ENCODE data around the gene HSP90AB1.

The HSP90AB1 gene

DNA sequence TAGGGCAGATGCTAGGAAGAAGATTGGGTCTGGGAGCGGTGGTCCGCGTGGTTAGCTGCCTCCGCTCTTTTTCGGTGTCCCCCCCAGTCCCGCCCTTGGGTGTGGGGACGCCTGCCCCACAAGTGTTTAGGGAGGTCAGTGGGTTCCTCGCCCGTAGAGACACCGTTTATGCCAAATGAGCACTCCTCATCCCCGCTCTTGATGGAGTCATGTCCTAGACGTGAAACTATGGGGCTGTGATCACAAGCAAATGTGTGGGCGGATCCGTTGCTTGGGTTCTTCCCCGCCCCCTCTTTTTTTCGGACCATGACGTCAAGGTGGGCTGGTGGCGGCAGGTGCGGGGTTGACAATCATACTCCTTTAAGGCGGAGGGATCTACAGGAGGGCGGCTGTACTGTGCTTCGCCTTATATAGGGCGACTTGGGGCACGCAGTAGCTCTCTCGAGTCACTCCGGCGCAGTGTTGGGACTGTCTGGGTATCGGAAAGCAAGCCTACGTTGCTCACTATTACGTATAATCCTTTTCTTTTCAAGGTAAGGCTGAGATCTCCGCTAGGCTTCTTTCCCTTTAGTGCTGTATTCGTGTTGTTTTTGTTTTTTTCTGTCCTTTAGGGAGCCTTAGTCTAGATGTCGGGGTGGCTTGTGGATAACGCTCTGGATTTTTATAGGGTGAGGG, at the start of gene HSP90AB1:
Gene HSP90AB1 (plus strand): TSS at position 439 of the 675 bp plus-strand sequence. CDS start 1,529 bp downstream, outside the sequence.
- peak; percentile 96 for DNase-seq (ENCODE audit: low spot score)

DNA sequence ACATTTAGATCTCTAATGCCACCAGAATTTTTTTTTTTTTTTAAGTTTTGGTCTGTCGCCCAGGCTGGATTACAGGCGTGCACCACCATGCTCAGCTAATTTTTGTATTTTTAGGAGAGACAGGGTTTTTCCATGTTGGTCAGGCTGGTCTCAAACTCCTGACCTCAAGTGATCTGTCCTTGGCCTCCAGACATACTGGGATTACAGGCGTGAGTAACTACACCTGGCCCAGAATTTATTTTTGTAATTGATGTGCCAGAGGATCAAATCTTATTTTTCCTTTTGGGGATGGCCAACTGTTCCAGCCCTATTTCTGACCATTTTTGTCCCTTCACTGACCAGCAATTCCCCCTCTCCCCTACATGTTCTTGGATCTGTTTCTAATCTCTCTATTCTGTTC, 48.2 kb upstream of the HSP90AB1 start:
- no peak for DNase-seq (ENCODE audit: low spot score)

DNA sequence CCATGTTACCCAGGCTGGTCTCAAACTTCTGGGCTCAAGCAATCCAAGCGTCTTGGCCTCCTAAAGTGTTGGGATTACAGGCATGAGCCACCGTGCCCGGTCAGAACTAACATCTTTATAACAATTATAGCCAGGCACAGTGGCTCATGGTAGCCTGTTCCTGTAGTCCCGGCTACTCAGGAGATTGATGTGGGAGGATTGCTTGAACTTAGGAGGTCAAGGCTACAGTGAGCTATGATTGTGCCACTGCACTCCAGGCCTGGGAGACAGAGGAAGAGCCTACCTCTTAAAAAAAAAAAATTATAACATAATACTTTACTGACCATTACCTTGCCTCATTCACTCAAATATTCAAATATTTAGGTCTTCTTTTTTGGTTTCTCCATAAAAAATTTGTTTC, 47.0 kb upstream of the HSP90AB1 start:
- no peak for DNase-seq (ENCODE audit: low spot score)

DNA sequence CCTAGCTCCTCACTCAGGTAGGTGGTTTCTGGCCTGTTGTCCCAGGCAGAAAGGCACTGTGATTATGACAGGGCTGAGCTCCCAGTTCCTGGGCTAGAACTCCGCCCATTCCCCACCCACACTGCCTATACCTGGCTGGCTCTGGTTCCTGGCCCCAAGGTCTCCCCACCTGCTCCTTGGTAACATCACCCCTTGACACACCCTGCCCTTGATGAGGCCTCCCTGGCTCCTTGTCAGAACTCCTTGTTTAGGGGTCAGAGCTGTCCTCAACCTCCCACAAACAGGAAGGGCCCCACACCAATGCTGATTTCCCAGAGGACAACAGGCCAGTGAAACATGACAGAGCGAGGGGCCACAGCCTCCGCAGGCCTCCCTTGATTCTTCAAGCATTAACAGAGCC, 45.7 kb upstream of the HSP90AB1 start:
- DNase-seq (ENCODE audit: low spot score): no peak

DNA sequence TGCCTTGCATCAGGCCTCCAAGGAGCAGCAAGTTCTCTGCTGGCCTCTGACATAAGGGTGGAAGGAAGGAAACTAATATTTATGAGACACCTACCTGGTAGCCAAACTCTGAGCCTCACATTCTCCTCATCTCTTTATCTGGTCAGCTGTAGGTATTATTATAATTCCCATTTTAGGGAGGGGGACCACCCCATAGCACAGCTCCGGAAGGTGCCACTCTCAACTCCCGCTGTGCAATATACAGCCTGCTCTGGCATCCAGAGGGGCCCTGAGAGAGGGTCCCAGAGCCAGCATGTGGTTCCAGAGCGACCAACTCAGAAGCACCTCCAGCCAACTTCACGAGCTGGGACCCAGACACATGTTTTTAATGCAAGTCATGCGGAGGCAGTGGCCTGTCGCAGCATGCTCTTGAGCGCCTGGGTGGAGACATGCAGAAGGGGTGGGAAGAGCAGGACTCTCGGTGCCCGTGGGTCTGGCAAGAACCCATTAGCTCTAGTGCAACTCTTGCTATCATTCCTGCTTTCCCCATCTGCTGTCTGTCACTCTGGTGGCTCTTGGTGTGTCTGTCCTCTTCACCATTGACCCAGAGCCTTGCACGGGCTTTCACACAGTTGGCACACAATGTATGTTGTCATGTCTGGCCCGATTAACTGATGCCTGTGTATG, 45.1 kb upstream of the HSP90AB1 start:
- DNase-seq (ENCODE audit: low spot score): no peak

DNA sequence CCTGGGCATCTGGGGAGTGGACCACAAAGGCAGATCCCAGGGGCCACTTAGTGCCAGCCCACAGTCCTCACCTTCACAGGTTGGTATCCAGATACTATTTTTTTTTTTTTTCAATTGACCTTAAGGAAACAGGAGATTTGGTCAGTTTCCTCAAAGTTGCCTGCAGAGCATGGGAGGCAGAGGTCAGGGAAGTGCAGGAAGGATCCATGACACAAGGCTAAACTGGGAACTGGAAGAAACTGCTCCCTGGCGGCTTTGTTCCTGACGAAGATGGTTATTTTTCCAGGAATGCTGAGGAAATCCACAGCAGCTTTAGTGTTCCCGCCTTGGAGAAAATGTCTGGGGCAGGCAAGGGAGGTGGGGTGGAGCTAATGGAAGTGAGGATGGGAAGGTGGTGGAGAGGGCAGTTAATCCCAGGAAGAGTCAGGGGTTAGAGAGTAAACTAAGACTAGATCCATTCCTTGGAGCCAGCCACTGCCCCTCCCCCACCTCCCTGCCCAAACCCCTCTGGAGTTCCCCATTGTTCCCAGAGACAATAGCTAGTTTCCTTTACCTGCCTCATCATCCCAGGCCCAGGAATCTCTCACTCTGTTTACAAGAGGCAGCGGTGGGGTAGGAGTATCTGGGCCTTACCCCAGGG, 44.4 kb upstream of the HSP90AB1 start:
- peak; percentile 63 for DNase-seq (ENCODE audit: low spot score)

DNA sequence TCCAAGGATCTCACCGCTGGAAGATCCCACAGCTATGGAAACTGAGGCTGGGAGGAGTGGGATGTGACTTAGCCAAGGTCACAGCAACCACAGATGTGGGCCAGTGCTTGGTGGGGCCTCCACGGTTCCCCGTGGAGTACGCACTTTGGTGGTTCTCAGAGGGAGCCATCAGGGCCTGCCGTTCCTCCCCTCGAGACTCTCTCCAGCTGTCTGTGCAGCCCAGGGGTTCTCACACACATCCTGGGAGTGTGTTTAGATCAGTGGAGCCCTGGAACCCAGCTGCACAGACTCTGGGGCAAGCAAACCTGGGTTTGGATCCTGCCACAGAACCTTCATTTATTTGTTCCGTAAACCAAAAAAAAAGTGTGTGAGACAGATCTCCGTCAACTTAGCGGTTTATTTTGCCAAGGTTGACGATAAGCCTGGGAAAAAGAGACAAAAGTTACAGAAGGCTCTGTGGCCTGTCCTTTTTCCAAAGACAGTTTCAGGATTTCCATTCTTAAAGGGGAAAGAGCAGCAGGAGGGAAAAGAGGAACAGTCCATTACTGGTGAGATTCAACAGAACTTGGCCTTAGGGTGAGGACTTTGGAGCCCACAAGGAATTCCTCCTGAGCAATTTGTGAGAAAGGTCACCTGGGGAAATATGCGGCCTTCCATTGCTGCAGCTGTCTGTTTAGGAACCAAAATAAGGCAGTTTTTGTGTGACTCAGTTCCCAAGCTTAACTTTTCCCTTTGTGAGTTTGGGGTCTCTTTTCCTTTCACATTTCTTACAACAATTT, 43.7 kb upstream of the HSP90AB1 start:
- DNase-seq (ENCODE audit: low spot score): no peak

DNA sequence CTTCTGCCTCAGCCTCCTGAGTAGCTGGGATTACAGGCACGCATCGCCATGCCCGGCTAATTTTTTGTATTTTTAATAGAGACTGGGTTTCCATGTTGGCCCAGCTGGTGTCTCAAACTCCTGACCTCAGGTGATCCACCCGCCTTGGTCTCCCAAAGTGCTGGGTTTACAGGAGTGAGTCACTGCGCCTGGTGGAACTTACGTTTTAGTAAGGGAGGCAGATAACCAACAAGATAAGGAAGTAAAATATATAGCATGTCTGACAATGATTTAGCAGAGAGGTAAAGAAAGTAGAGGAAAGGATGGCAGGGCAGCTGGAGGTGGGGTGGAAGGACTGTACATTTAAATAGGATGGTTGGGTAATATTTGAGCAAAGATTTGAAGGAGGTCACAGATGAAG, 42.9 kb upstream of the HSP90AB1 start:
- DNase-seq (ENCODE audit: low spot score): no peak

DNA sequence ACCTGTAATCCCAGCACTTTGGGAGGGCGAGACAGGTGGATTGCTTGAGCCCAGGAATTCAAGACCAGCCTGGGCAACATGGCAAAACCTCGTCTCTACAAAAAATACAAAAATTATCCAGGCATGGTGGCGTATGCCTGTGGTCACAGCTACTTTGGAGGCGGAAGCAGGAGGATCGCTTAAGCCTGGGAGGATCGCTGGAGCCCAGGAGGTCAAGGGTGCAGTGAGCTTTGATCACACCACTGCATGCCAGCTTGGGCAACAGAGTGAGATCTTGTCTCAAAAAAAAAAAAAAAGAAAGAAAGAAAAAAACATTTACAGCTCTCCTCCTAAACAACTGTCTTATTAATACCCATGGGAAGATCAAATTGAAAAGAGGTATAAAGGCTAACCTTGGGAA, 38.9 kb upstream of the HSP90AB1 start:
- DNase-seq (ENCODE audit: low spot score): no peak

DNA sequence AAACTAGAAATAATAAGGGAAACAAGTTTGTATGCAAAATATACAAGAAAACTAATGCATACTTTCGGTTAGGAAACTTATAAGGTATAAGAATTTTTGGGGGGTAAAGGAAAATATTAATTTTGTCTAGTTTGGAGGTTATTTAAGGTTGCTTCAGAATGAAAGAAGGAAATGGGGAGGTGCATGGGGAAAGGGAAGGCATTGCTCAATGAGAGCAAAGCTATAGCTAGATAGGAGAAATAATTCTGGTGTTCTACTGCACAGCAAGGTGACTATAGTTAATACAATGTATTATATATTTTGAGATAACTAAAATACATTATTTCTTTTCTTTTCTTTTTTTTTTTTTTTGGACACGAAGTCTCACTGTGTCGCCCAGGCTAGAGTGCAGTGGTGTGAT, 35.6 kb upstream of the HSP90AB1 start:
- no peak for DNase-seq (ENCODE audit: low spot score)

DNA sequence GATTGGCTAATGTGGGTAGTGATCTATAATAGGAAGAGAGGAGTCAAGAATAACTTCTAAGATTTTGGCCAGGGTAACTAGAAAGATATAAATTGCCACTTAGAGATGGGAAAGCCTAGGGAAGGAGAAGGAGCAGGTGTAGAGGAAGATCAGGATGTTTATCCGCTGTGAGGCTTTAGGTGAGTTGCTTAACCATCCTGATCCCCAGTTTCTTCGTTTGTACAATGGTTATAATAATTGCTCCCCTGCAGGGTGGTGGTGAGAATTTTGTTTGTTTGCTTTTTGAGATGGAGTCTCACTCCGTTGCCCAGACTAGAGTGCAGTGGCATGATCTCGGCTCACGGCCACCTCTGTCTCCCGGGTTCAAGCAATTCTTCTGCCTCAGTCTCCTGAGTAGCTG, 32.6 kb upstream of the HSP90AB1 start:
- no peak for DNase-seq (ENCODE audit: low spot score)

DNA sequence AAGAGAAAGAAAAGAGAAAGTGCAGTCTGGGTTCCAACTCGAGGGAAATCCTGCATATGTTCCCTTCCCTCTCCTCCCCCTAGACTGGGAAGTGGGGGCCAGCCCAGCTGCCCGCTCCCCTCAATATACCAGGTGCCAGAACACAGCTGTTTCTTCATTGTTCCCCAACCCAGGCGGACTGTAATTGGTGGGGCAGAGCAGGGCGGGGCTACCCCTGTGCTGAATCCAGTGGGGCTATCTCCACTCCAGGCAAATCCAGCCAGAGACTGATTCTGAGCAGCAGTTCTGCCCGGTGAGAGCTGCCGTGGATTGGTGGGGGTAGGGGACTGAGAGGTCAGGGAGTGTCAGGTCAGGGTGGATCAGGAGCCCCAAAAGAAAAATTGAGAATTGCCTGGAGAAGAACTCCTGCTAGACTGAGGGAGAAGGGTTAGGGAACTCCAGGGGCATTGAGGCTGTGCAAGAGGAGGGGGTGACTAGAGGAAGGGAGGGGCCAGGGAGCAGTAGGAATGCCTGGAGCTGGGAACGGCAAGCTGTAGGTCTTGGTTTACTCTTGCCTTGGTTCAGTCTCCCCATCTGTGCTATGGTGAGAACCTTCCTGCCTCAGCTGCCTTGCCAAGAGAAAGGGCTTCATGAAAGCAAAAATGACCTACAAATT, 30.1 kb upstream of the HSP90AB1 start, which contains the start of gene MYMX:
Gene MYMX (plus strand): TSS at position 250 of the 655 bp plus-strand sequence. CDS start 546 bp downstream, outside the sequence.
- DNase-seq (ENCODE audit: low spot score): peak; percentile 37

DNA sequence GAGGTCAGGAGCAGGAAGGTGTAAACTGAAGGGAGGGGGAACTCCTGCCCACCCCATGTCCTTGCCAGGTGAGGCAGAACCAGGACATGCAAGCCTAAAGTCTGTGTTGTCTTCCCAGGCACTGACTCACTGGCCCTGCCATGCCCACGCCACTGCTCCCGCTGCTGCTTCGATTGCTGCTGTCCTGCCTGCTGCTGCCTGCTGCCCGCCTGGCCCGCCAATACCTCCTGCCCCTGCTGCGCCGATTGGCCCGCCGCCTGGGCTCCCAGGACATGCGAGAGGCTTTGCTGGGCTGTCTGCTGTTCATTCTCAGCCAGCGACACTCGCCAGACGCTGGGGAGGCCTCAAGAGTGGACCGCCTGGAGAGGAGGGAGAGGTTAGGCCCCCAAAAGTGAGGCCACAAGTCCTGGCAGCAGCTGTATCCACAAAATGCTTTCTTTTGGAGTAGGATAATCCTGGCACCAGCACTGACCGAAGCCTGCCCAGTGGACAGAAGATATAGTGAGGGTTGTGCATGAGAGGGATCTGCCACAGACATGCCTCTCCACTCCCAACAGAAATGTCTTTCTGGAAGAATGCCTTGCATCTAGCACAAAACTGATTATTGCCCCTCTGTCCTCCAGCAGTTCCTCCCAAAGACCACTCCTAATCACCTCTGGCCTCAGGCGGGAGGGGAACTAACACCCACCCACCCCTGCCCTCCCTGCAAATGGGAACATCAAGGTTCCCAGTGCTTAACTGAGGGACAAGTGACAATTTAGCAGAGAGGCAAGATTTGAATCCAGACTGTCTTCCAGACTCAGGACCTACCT, 29.4 kb upstream of the HSP90AB1 start:
- peak; percentile 49 for DNase-seq (ENCODE audit: low spot score)

DNA sequence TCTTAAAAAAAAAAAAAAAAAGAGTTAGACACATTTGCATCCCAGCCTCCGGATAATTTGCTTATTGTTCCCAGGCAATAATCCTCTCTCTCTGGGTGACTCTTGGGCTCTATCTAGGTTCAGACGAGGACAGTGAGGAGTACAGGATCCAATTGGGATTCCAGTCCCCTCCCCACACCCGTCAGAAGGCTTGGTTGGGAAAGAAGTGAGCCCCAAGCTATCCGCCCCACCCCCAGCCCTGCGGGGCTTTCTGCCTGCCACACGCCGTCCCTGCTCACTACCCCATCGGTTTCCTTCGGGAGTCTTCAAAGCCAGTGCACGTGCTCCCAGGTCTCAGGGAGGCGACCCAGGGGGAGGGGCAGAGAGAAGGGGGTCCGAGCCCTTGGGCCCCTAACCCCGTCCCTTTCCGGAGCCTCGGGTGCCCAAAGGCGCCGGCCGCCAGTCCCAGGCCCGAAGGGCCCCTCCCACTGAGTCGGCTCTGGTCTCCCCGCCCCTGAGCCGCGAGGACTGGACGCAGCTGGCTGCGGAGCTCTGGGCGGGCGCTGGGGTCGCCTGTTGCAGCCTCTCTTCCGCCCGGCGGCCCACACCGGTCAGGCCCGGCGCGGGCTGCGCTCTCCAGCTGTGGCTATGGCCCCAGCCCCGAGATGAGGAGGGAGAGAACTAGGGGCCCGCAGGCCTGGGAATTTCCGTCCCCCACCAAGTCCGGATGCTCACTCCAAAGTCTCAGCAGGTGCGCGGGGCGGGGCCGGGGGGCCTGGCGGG, 27.7 kb upstream of the HSP90AB1 start:
- DNase-seq (ENCODE audit: low spot score): peak; percentile 80

DNA sequence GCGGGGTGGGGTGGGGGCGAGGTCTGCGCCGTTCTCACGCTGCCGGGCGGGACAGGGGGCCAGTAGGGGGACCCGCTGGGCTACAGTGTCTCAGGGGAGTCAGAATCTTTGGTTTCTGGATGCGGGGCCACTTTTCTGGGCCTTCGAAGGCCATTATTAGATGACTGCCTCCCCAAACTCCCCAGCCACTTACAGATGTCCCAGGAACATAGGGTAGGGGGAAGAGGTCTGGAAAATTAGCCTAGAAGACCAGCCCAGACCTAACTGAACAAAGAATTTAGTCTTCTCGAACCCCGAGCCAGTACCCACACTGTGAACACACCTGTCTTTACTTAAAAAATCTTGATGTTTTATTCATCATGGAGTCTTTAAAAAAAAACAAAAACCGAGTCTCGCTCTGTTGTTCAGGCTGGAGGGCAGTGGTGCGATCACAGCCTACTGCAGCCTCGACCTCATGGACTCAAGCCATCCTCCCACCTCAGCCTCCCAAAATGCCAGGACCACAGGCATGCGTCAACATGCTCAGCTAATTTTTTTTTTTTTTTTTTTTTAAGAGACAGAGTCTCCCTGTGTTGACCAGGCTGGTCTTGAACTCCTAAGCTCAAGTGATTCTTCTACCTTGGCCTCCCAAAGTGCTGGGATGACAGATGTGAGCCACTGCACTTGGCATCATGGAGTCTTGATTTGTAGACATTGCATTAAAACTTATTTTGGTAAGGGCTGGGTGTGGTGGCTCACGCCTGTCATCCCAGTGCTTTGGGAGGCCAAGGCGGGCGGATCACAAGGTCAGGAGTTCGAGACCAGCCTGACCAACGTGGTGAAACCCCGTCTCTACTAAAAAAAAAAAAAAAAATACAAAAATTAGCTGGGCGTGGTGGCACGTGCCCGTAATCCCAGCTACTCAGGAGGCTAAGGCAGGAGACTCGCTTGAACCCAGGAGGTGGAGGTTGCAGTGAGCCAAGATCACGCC, 26.8 kb upstream of the HSP90AB1 start:
- no peak for DNase-seq (ENCODE audit: low spot score)

DNA sequence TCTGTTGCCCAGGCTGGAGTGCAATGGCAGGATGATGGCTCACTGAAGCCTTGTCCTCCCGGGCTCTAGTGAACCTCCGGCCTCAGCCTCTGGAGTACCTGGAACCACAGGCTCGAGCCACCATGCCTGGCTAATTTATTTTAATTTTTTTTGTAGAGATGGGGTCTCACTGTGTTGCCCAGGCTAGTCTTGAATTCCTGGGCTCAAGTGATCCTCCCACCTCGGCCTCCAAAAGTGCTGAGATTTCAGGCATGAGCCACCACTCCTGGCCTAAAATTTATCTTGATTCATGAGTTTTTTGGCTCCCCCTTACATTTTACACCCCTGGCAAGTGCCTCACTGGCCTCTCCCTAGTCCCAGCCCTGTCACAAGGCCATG, 26.0 kb upstream of the HSP90AB1 start:
- DNase-seq (ENCODE audit: low spot score): no peak

DNA sequence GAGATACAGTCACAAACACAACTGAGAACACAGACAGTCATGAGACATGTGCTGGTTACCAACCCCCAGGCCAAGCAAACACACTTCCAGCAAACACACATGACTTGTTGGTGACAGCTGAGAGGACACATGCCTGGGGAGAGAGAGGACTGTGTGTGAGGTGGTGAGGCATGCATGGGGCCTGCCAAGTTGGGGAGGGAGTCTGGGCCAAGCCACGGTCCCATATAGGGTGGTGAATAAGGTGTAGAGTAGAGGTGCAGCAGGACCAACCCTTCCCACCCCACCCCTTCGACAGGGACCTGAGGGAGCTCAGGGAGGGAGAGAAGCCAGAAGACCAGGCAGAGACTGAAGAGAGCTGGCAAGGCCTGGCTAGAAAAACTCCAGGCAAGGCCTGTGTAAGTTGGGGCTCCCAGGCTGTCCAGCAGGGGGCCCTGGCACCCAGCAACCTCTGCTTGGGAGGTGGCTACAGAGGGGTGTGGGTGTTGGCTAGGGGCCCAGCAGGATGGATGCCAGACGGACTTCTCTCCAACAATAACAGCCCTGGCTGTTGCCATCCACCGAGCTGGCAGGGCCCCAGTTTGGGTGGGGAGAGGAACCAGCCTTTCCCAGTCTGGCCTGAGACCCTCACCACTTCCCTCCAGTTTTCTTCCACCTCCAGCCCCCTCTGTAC, 25.5 kb upstream of the HSP90AB1 start:
- peak; percentile 53 for DNase-seq (ENCODE audit: low spot score)

DNA sequence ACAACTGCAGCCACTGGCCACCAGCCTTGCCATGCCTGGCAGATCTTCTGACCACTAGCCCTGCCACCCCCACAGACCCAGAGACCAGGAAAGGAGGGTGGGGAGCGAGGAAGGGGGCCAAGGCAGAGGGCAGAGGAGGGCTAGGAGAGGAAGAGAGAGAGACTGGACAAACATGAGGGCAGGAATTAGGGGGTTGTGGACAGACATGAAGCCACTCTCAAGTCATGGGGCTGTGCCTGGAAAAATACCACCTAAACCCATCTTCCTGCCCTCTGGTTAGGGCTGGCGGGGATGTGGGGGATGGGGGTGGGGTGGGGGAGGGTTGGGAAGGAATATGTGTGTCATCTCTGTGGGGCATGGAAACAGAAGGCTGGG, 25.0 kb upstream of the HSP90AB1 start:
- DNase-seq (ENCODE audit: low spot score): peak; percentile 2

Measured in iPS-NIHi11 (cell line).